Keratinocyte (primary cell): ENCODE measurements around the gene AHSP. TPM values are rescaled to one million over a fixed set of nuclear protein-coding genes. Genes with fewer than 3 reads are reported as not detected.

Experiments
- DNase-seq: peaks from one replicate; pipeline ENCODE4 v3.0.0-alpha.2; 2011; ENCODE audit warnings: low read depth, missing footprints, low spot score
- FAIRE-seq: peaks from 2 replicates; lab custom pipeline; 2011; peaks lifted over from hg19 to GRCh38; lab: Jason Lieb, UNC
- H2AFZ ChIP-seq: 2 replicates; pipeline ENCODE4 v1.6.0; 2012; ENCODE audit warnings: low read length, control low read depth, inconsistent platforms; ENCODE audit not compliant: control insufficient read depth
- H3K27ac ChIP-seq: 2 replicates; pipeline ENCODE4 v1.5.1; 2011; ENCODE audit warnings: low read length; ENCODE audit not compliant: control insufficient read depth, insufficient read depth
- H3K27me3 ChIP-seq: 3 replicates; pipeline ENCODE4 v1.6.0; 2011; ENCODE audit warnings: low read length; ENCODE audit not compliant: control insufficient read depth, insufficient read depth; ENCODE audit errors: extremely low read depth
- H3K36me3 ChIP-seq, 2 experiments: 2 replicates in 1 of 2; 3 replicates in 1 of 2; pipeline ENCODE4 v1.5.1; 2011; ENCODE audit warnings: low read length in 2 of 2, mild to moderate bottlenecking in 1 of 2; ENCODE audit not compliant: control insufficient read depth in 2 of 2, insufficient read depth in 2 of 2; ENCODE audit errors: extremely low read depth in 1 of 2
- H3K4me1 ChIP-seq: 3 replicates; pipeline ENCODE4 v1.5.1; 2011; ENCODE audit warnings: low read length; ENCODE audit not compliant: control insufficient read depth, insufficient read depth; ENCODE audit errors: extremely low read depth
- H3K4me2 ChIP-seq: 3 replicates; pipeline ENCODE4 v1.6.0; 2011; ENCODE audit warnings: low read depth, low read length; ENCODE audit not compliant: control insufficient read depth, insufficient read depth; ENCODE audit errors: extremely low read depth
- H3K4me3 ChIP-seq, 3 experiments: fragments of 200-600 bp in 1 of 3; sonication (generic) in 1 of 3; 2 replicates in 2 of 3; 3 replicates in 1 of 3; pipeline ENCODE4 v1.5.1; 2011 to 2016; ENCODE audit warnings: low read length in 3 of 3, mild to moderate bottlenecking in 3 of 3, control low read depth in 2 of 3, inconsistent platforms in 1 of 3, low read depth in 1 of 3, mixed read lengths in 1 of 3, mixed run types in 1 of 3, moderate library complexity in 1 of 3; ENCODE audit not compliant: control insufficient read depth in 2 of 3, insufficient read depth in 2 of 3; ENCODE audit errors: extremely low read depth in 1 of 3
- H3K79me2 ChIP-seq: 2 replicates; pipeline ENCODE4 v1.6.0; 2012; ENCODE audit warnings: low read length; ENCODE audit not compliant: control insufficient read depth, insufficient read depth
- H3K9ac ChIP-seq: 3 replicates; pipeline ENCODE4 v1.6.0; 2011; ENCODE audit warnings: low read length; ENCODE audit not compliant: control insufficient read depth, insufficient read depth; ENCODE audit errors: extremely low read depth
- H3K9me1 ChIP-seq: 3 replicates; pipeline ENCODE4 v1.6.0; 2011; ENCODE audit warnings: low read length; ENCODE audit not compliant: control insufficient read depth, insufficient read depth; ENCODE audit errors: extremely low read depth
- H3K9me3 ChIP-seq: 2 replicates; pipeline ENCODE4 v1.5.1; 2012; ENCODE audit warnings: low read depth, low read length; ENCODE audit not compliant: control insufficient read depth
- H4K20me1 ChIP-seq: 3 replicates; pipeline ENCODE4 v1.6.0; 2011; ENCODE audit warnings: low read length; ENCODE audit not compliant: control insufficient read depth, insufficient read depth; ENCODE audit errors: extremely low read depth
- EZH2 ChIP-seq: IDR thresholded peaks from one replicate; pipeline ENCODE4 v1.6.1; 2012; ENCODE audit warnings: inconsistent platforms, mild to moderate bottlenecking, low read length, moderate library complexity
- dilution Hi-C: fragments of 300-500 bp; cut with MboI; formaldehyde crosslinking; loops from one replicate; pipeline ENCODE4 v1.7.0; 2020; ENCODE audit warnings: low sequenced_read_pairs; ENCODE audit not compliant: extremely low pct_ligation_motif_present
- polyA plus RNA-seq, 5 experiments: library from polyadenylated mRNA; depleted of rRNA in 3 of 5; stranded (reverse) in 3 of 5; stranded (forward) in 1 of 5; unstranded in 1 of 5; fragments of >200 nt; gene quantifications; 1 replicate in 1 of 5; 2 replicates in 3 of 5; 3 replicates in 1 of 5; pipeline versions ENCODE4 v1.2.1 to v1.2.3, GENCODE V29; 2011 to 2012; ENCODE audit warnings: missing spikeins in 2 of 5, low read depth in 1 of 5, low replicate concordance in 1 of 5
- TF ChIP-seq, protein P1 (sequence below), 3 experiments: IDR thresholded peaks in 1 of 3; conservative IDR thresholded peaks in 1 of 3; optimal IDR thresholded peaks in 1 of 3; 2 replicates in 2 of 3; 3 replicates in 1 of 3; pipeline versions ENCODE3 to v1.5.1; 2011; ENCODE audit warnings: low read length in 3 of 3, mild to moderate bottlenecking in 3 of 3, moderate library complexity in 2 of 3, control low read depth in 1 of 3, inconsistent platforms in 1 of 3; ENCODE audit not compliant: insufficient read depth in 2 of 3; ENCODE audit errors: extremely low read depth in 1 of 3

Gene AHSP
- polyA plus RNA-seq, 1 donor (not counting 4 experiments of a cell fraction or from before 2014, with no cell fraction given): not detected

DNA sequence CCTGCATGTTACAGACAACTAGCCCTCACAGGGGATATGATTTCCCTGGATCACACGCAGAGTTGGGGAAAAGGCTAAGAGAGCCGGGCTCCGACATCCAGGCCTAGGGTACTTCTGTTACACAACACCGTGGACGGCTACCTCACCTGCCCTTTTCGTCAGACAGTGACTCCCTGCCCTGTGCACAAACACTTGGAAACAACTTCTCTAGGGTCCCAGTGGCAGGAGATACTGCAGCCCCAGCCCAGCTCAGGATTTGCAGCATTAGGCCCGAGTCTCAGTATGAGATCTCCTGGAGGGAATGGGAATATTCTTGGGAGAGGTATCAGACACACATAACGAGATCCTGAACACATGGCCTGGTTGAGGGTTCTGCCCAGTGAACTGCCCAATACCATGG, 27.8 kb upstream of the AHSP start:
- Histone ChIP-seq H3K4me2 (no peak overlapping the region), H2AFZ (no peak overlapping the region), H3K27me3 (no peaks in the 10 kb centered on the region), H3K36me3 (peaks cover 16 to 22% of the 10 kb centered on the region in 2 experiments), H3K79me2 (no peaks in the 10 kb centered on the region), H3K9me1 (no peaks in the 10 kb centered on the region), H3K9ac (no peak overlapping the region), H4K20me1 (no peaks in the 10 kb centered on the region), H3K9me3 (no peaks in the 10 kb centered on the region), H3K4me1 (no peaks in the 10 kb centered on the region), H3K4me3 (no peak overlapping the region), H3K27ac (no peak overlapping the region)
- FAIRE-seq: no peak
- TF ChIP-seq EZH2: no peak
- TF ChIP-seq, protein P1, sequence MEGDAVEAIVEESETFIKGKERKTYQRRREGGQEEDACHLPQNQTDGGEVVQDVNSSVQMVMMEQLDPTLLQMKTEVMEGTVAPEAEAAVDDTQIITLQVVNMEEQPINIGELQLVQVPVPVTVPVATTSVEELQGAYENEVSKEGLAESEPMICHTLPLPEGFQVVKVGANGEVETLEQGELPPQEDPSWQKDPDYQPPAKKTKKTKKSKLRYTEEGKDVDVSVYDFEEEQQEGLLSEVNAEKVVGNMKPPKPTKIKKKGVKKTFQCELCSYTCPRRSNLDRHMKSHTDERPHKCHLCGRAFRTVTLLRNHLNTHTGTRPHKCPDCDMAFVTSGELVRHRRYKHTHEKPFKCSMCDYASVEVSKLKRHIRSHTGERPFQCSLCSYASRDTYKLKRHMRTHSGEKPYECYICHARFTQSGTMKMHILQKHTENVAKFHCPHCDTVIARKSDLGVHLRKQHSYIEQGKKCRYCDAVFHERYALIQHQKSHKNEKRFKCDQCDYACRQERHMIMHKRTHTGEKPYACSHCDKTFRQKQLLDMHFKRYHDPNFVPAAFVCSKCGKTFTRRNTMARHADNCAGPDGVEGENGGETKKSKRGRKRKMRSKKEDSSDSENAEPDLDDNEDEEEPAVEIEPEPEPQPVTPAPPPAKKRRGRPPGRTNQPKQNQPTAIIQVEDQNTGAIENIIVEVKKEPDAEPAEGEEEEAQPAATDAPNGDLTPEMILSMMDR (optimal IDR thresholded peaks at IDR 0.05 in 1 of 3, IDR thresholded peaks at IDR 0.05 in 1 of 3, conservative IDR thresholded peaks at IDR 0.05 in 1 of 3; ENCODE audit: extremely low read depth in 1 of 3, insufficient read depth in 2 of 3, low read length in 3 of 3): no peak
- dilution Hi-C loops: no loop called here
- no peak for DNase-seq

DNA sequence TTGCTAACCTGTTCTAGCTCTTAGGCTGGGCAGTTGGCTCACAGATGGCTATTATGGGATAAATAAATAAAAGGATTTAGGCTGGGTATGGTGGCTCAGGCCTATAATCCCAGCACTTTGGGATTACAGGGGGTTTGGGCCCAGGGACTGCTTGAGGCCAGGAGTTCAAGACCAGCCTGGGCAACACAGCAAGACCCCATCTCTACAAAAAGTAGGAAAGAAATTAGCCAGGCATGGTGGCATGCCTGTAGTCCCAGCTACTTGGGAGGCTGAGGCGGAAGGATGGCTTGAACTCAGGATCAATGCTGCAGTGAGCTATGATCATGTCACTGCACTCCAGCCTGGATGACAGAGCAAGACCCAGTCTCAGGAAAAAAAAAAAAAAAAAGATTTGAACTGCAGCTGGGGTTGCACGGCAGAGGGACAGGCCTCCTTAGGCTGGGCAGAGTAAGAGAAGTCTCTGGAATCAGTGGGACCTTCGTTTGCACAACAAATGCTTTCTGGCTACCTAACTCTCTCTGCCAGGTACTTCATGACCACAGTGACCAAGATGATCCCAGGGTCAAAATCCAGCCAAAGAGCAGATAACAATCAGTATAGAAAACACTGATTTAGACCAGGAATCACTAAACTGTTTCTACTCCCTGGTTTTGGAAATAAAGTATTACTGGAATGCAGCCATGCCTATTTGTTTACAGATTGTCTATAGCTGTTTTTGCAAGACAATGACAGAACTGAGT, 26.3 kb upstream of the AHSP start:
- H3K9me3 ChIP-seq: no peaks in the 10 kb centered on the region
- H3K4me2 ChIP-seq: no peak overlapping the region
- no peaks in the 10 kb centered on the region for H3K9me1 ChIP-seq

More for the DNA sequence above, 26.3 kb upstream of the AHSP start:
- Histone ChIP-seq H3K79me2 (no peaks in the 10 kb centered on the region), H3K27me3 (no peaks in the 10 kb centered on the region), H3K36me3 (peaks cover 20 to 21% of the 10 kb centered on the region in 2 experiments), H3K4me1 (no peaks in the 10 kb centered on the region), H2AFZ (no peak overlapping the region), H4K20me1 (no peaks in the 10 kb centered on the region), H3K27ac (no peak overlapping the region), H3K4me3 (no peak overlapping the region), H3K9ac (no peak overlapping the region)
- no peak for FAIRE-seq
- DNase-seq: no peak
- dilution Hi-C loops: no loop called here
- TF ChIP-seq, protein P1 (optimal IDR thresholded peaks at IDR 0.05 in 1 of 3, IDR thresholded peaks at IDR 0.05 in 1 of 3, conservative IDR thresholded peaks at IDR 0.05 in 1 of 3; ENCODE audit: extremely low read depth in 1 of 3, insufficient read depth in 2 of 3, low read length in 3 of 3): no peak
- TF ChIP-seq EZH2: no peak
